Aortic smooth muscle cell (primary cell): ENCODE measurements around the gene TMC1. TPM values are rescaled to one million over a fixed set of nuclear protein-coding genes. Genes with fewer than 3 reads are reported as not detected.

Source experiments
- total RNA-seq: library from RNA; depleted of rRNA; stranded (reverse); fragments of >200 nt; gene quantifications from 2 replicates; pipeline ENCODE4 v1.2.3, GENCODE V29; 2014

Gene TMC1
- total RNA-seq: 0.53 and 0.93 TPM in 2 replicates

DNA sequence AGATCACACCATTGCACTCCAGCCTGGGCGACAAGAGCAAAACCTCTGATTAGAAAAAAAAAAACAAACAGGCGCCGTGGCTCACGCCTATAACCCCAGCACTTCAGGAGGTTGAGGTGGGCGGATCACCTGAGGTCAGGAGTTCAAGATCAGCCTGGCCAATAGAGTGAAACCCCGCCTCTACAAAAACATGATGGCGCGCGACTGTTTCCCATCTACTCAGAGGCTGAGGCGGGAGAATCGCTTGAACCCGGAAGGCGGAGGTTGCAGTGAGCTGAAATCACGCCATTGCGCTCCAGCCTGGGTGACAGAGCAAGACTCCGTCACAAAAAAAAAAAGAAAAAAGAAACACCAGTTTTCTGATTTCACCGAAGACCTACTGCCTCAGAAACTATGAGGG is at the start of gene TMC1:
TMC1 (plus strand) TSS at position 193 of the 400 bp plus-strand sequence. CDS start 127,041 bp downstream, outside the sequence.

Other genes starting within 250 kb of the TMC1 start
- gene ZFAND5, start 156.4 kb upstream of the TMC1 start, total RNA-seq: 130 and 183 TPM in 2 replicates